AG04450 (cell line): Measurements from ENCODE around the gene TSHZ1. TPM values are rescaled to one million over a fixed set of nuclear protein-coding genes. Genes with fewer than 3 reads are reported as not detected.

Experiments
- CTCF ChIA-PET: fragments of 300-600, 350-600 bp; formaldehyde crosslinking; extraction: SDS; loops from one replicate; lab custom pipeline; 2022; ENCODE audit warnings: antibody characterized with exemption, inconsistent platforms; lab: Charles Lee
- POLR2A ChIA-PET: fragments of 350-600 bp; formaldehyde crosslinking; extraction: SDS; loops from one replicate; lab custom pipeline; 2021; ENCODE audit warnings: antibody characterized with exemption, inconsistent platforms; lab: Yijun Ruan, JAX
- DNase-seq: peaks from one replicate; pipeline ENCODE4 v3.0.0-alpha.2; 2011; ENCODE audit warnings: low read depth, low spot score
- H3K27ac ChIP-seq: one replicate; pipeline ENCODE4 v1.5.1; 2012; ENCODE audit warnings: low read depth, low read length, control low read depth
- H3K27me3 ChIP-seq: one replicate; pipeline ENCODE4 v1.6.0; 2012; ENCODE audit warnings: low read length; ENCODE audit not compliant: control insufficient read depth, insufficient read depth
- H3K4me3 ChIP-seq: 2 replicates; pipeline ENCODE4 v1.5.1; 2011; ENCODE audit warnings: mild to moderate bottlenecking, low read depth, low read length, control low read depth
- H3K9me3 ChIP-seq: 2 replicates; pipeline ENCODE4 v1.5.1; 2012; ENCODE audit warnings: low read length; ENCODE audit not compliant: control insufficient read depth, insufficient read depth
- CTCF ChIP-seq: IDR thresholded peaks from 2 replicates; pipeline ENCODE4 v1.5.1; 2011; ENCODE audit warnings: low read depth, low read length, control low read depth, inconsistent platforms
- polyA plus RNA-seq: library from polyadenylated mRNA; depleted of rRNA; stranded (reverse); fragments of >200 nt; gene quantifications from 2 replicates; pipeline ENCODE4 v1.2.3, GENCODE V29; 2011

Gene TSHZ1
- polyA plus RNA-seq, 1 experiment = 3.9 TPM

- Histone ChIP-seq H3K27ac (peak overlapping the region; percentile 69), H3K27me3 (no peaks in the 10 kb centered on the region), H3K9me3 (peaks cover 3% of the 10 kb centered on the region; the same call in 1 of the 2 replicates), H3K4me3 (peak overlapping the region; percentile 55)
- ChIA-PET CTCF (interaction anchor here (0.6 kb wide), 1 partner anchor 200 kb away, joined by 3 read pairs; no protein-coding TSS in a partner anchor), POLR2A (interaction anchor here (0.5 kb wide), 1 partner anchor 243 kb away, joined by 3 read pairs; no protein-coding TSS in a partner anchor)
- no peak for DNase-seq
- no peak for TF ChIP-seq CTCF
Measured at GRCh38 chr18:75247611-75248421, 37.2 kb downstream of the TSHZ1 start.

- H3K4me3 ChIP-seq = no peak overlapping the region; the same call in 1 of the 2 replicates
- H3K27me3 ChIP-seq = no peaks in the 10 kb centered on the region
- H3K27ac ChIP-seq = no peak overlapping the region
- DNase-seq = no peak
- H3K9me3 ChIP-seq = peaks cover 3% of the 10 kb centered on the region; the same call in 1 of the 2 replicates
- POLR2A ChIA-PET = no interaction called here
- TF ChIP-seq CTCF = no peak
- CTCF ChIA-PET = interaction anchor here (0.6 kb wide), 1 partner anchor 199 kb away, joined by 3 read pairs; no protein-coding TSS in a partner anchor
Measured at GRCh38 chr18:75248426-75249174, 38.0 kb downstream of the TSHZ1 start.

- no peak for DNase-seq
- ChIA-PET CTCF (no interaction called here), POLR2A (no interaction called here)
Measured at GRCh38 chr18:75249175-75249518, 38.5 kb downstream of the TSHZ1 start.

GRCh38 chr18:75249672-75250470, 39.3 kb downstream of the TSHZ1 start:
- no peak for TF ChIP-seq CTCF
- Histone ChIP-seq H3K27ac (no peak overlapping the region), H3K27me3 (no peaks in the 10 kb centered on the region), H3K9me3 (peaks cover 3% of the 10 kb centered on the region; the same call in 1 of the 2 replicates), H3K4me3 (no peak overlapping the region)
- no peak for DNase-seq
- ChIA-PET POLR2A (no interaction called here), CTCF (no interaction called here)

More at GRCh38 chr18:75249175-75249518, 38.5 kb downstream of the TSHZ1 start:
- Histone ChIP-seq H3K9me3 (peaks cover 3% of the 10 kb centered on the region; the same call in 1 of the 2 replicates), H3K27ac (no peak overlapping the region), H3K4me3 (no peak overlapping the region), H3K27me3 (no peaks in the 10 kb centered on the region)
- no peak for TF ChIP-seq CTCF
